ENCODE data around the gene KRT38.
A peak's percentile ranks its signal among the peaks of the same experiment; 100 is the strongest.

The KRT38 gene

GRCh38 chr17:41440531-41441033, at the start of gene KRT38:
KRT38 (minus strand) TSS chr17:41440983; CDS start chr17:41440921, 62 bp downstream.
- no peak for DNase-seq (ENCODE audit: extremely low read depth in 1 of 2, low read depth in 1 of 2)

GRCh38 chr17:41489531-41489930, 48.7 kb upstream of the KRT38 start, which contains the start of gene KRT36:
KRT36 (minus strand) TSS chr17:41489910; CDS start chr17:41489864, 46 bp downstream.
- no peak for DNase-seq (ENCODE audit: extremely low read depth in 1 of 2, low read depth in 1 of 2)

GRCh38 chr17:41486809-41487530, 46.2 kb upstream of the KRT38 start:
- DNase-seq (ENCODE audit: extremely low read depth in 1 of 2, low read depth in 1 of 2): peak; percentile 3 to 22

- no peak for DNase-seq (ENCODE audit: extremely low read depth in 1 of 2, low read depth in 1 of 2)
Observed at GRCh38 chr17:41486316-41486715, 45.5 kb upstream of the KRT38 start.

GRCh38 chr17:41484920-41485904, 44.4 kb upstream of the KRT38 start:
- DNase-seq (ENCODE audit: extremely low read depth in 1 of 2, low read depth in 1 of 2): no peak

GRCh38 chr17:41483991-41484826, 43.4 kb upstream of the KRT38 start:
- DNase-seq (ENCODE audit: extremely low read depth in 1 of 2, low read depth in 1 of 2): no peak

GRCh38 chr17:41483531-41483930, 42.7 kb upstream of the KRT38 start:
- no peak for DNase-seq (ENCODE audit: extremely low read depth in 1 of 2, low read depth in 1 of 2)

- DNase-seq (ENCODE audit: extremely low read depth in 1 of 2, low read depth in 1 of 2): no peak
Observed at GRCh38 chr17:41481036-41481435, 40.3 kb upstream of the KRT38 start, which contains the start of gene KRT35. KRT35 (minus strand) TSS chr17:41481151; CDS start chr17:41481097, 54 bp downstream.

- no peak for DNase-seq (ENCODE audit: extremely low read depth in 1 of 2, low read depth in 1 of 2)
Observed at GRCh38 chr17:41480581-41480980, 39.8 kb upstream of the KRT38 start.

- DNase-seq (ENCODE audit: extremely low read depth in 1 of 2, low read depth in 1 of 2): no peak
Observed at GRCh38 chr17:41480136-41480535, 39.4 kb upstream of the KRT38 start.

GRCh38 chr17:41478237-41478636, 37.5 kb upstream of the KRT38 start:
- DNase-seq (ENCODE audit: extremely low read depth in 1 of 2, low read depth in 1 of 2): no peak

- DNase-seq (ENCODE audit: extremely low read depth in 1 of 2, low read depth in 1 of 2): no peak
Observed at GRCh38 chr17:41476866-41477815, 36.4 kb upstream of the KRT38 start.

- no peak for DNase-seq (ENCODE audit: extremely low read depth in 1 of 2, low read depth in 1 of 2)
Observed at GRCh38 chr17:41475421-41475820, 34.6 kb upstream of the KRT38 start.

- no peak for DNase-seq (ENCODE audit: extremely low read depth in 1 of 2, low read depth in 1 of 2)
Observed at GRCh38 chr17:41474863-41475262, 34.1 kb upstream of the KRT38 start.

GRCh38 chr17:41468346-41468745, 27.6 kb upstream of the KRT38 start:
- no peak for DNase-seq (ENCODE audit: extremely low read depth in 1 of 2, low read depth in 1 of 2)

- no peak for DNase-seq (ENCODE audit: extremely low read depth in 1 of 2, low read depth in 1 of 2)
Observed at GRCh38 chr17:41467561-41467960, 26.8 kb upstream of the KRT38 start.

GRCh38 chr17:41466988-41467387, 26.2 kb upstream of the KRT38 start, which contains the start of gene KRT32:
KRT32 (minus strand) TSS chr17:41467386; CDS start chr17:41467325, 61 bp downstream.
- DNase-seq (ENCODE audit: extremely low read depth in 1 of 2, low read depth in 1 of 2): no peak

GRCh38 chr17:41464682-41465081, 23.9 kb upstream of the KRT38 start:
- DNase-seq (ENCODE audit: extremely low read depth in 1 of 2, low read depth in 1 of 2): no peak

GRCh38 chr17:41464173-41464572, 23.4 kb upstream of the KRT38 start:
- DNase-seq (ENCODE audit: extremely low read depth in 1 of 2, low read depth in 1 of 2): no peak
